ENCODE results near the gene EZR. TPM values are rescaled to one million over a fixed set of nuclear protein-coding genes. Genes with fewer than 3 reads are reported as not detected.
A peak's percentile ranks its signal among the peaks of the same experiment; 100 is the strongest.

The EZR gene
- total RNA-seq, 1 experiment from 2014 or later, result 1,402 TPM

- H3K9me2 ChIP-seq (ENCODE audit: insufficient read depth), result no peaks in the 10 kb centered on the region
- peak overlapping the region; percentile 97 for H3K27ac ChIP-seq (ENCODE audit: low read depth, low read length)
- H3K4me2 ChIP-seq (ENCODE audit: low read length), result peak overlapping the region; percentile 73
- no peak for DNase-seq (ENCODE audit: low read depth, low spot score)
- TF ChIP-seq EGR1 (IDR thresholded peaks at IDR 0.05; ENCODE audit: low read depth) (no peak), RAD21 (IDR thresholded peaks at IDR 0.05; ENCODE audit: low read depth) (no peak), ELF1 (IDR thresholded peaks at IDR 0.05; ENCODE audit: borderline replicate concordance, low read depth) (no peak), REST (IDR thresholded peaks at IDR 0.05; ENCODE audit: low read depth) (no peak), SRF (IDR thresholded peaks at IDR 0.05; ENCODE audit: low read depth) (no peak), CEBPB (IDR thresholded peaks at IDR 0.05; ENCODE audit: low read depth) (no peak), SP1 (IDR thresholded peaks at IDR 0.05; ENCODE audit: low read depth) (no peak)
- TF ChIP-seq, protein P1, sequence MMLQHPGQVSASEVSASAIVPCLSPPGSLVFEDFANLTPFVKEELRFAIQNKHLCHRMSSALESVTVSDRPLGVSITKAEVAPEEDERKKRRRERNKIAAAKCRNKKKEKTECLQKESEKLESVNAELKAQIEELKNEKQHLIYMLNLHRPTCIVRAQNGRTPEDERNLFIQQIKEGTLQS (IDR thresholded peaks at IDR 0.05), result no peak
- intact Hi-C loops (cut with micrococcal nuclease), result no loop called here
- H2AFZ ChIP-seq (ENCODE audit: low read depth, low read length, poor library complexity, severe bottlenecking), result no peak overlapping the region
- H4K20me1 ChIP-seq (ENCODE audit: insufficient read depth), result no peaks in the 10 kb centered on the region
- ChIA-PET POLR2A (interaction anchor here (1.3 to 5.7 kb wide), 6 partner anchors 8 to 147 kb away, joined by 3 to 26 read pairs (median 11); no protein-coding TSS in a partner anchor), CTCF (interaction anchor here (1.1 to 2.6 kb wide), 4 partner anchors 8 to 31 kb away, joined by 4 to 16 read pairs (median 8); no protein-coding TSS in a partner anchor), RAD21 (ENCODE audit: low non-redundant PET in 1 of 2, low total read pairs in 2 of 2, uncharacterized antibody in 2 of 2, unreplicated experiment in 2 of 2) (no interaction called here)
- no peaks in the 10 kb centered on the region for H3K9me3 ChIP-seq (ENCODE audit: control insufficient read depth in 1 of 2, insufficient read depth in 1 of 2, low read depth in 1 of 2, low read length in 2 of 2)
- H3K4me3 ChIP-seq (replicated peaks in 1 of 2; ENCODE audit: low read depth in 1 of 2, low read length in 2 of 2), result no peak overlapping the region
- no peaks in the 10 kb centered on the region for H3K27me3 ChIP-seq (ENCODE audit: insufficient read depth, low read length)
- H3K36me3 ChIP-seq (ENCODE audit: control insufficient read depth in 1 of 2, insufficient read depth in 2 of 2, low read length in 2 of 2), result peaks cover 0 to 28% of the 10 kb centered on the region in 2 experiments; a peak in 2 of 4 replicates
- no TSS peak for BruUV-seq (replicated peaks)
- peaks cover 83% of the 10 kb centered on the region for H3K79me2 ChIP-seq (ENCODE audit: insufficient read depth, low read length)
- H3K9ac ChIP-seq (ENCODE audit: low read length), result peak overlapping the region; percentile 80
- ATAC-seq, result no peak
- peaks cover 57 to 94% of the 10 kb centered on the region in 2 experiments for H3K4me1 ChIP-seq (ENCODE audit: control insufficient read depth in 1 of 2, insufficient read depth in 2 of 2, low read length in 2 of 2)
Measured at GRCh38 chr6:158722176-158722729, 96.9 kb downstream of the EZR start.

All from HCT116 (cell line).